ENCODE measurements around the gene SH3D21.

Gene SH3D21

DNA sequence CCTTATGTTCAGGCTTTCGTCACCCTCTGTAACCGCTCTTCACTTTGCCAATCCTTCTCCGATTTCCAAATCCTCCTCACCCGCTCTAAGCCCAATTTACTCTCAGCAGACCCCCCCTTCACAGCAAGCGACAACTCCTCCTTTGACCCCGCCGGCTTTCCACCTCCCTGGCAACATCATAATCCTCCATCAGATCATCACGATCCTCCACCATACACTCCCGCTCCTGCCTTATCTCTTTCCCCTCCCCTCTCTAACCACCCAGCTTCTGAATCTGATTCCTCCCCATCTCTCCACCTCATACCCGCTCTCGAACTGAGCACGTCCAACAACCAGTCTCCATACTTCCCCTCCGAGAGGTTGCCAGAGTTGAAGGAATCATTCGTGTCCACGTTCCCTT lies 24.8 kb downstream of the SH3D21 start:
- peak; percentile 50 for DNase-seq (ENCODE audit: low read depth)

DNA sequence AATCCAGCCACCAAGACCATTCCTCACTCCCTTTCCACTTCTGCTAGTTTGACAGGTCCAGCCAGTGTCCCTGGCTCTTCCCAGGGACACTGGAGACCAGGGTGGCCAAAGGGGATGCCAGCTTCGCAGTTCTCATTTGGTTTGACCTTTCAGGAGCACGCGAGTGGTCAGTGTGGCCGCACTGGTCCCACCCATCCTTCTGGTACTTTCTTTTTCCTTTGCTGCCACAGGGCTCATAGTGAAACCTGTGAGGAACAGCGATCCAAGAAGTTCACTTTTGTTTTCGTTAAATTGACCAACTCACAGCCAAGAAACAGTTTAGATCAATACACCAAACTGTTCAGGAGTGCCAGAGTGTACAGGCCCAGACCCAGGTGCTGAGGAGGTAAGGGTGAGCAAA lies 31.7 kb downstream of the SH3D21 start:
- DNase-seq (ENCODE audit: low read depth): no peak

DNA sequence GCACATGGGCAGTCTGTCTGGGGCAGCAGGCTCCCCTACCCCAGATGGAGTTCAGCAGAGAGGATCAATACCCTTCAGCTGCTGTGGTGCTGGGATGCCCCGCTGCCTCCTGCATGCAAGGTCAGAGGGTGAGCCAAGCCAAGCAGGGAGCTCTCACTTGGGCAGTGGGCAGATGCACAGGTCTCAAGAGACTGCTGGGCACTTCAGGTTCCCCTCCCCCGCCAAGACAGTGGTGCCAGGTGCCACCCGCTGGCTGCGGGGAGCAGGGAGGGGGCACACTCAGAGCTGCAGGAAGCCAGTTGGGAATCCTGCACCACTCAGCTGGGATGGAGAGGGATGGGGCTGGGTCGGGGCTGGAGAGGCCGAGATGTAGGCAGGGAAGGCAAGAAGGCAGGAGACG lies 33.0 kb downstream of the SH3D21 start:
- DNase-seq (ENCODE audit: low read depth): no peak

DNA sequence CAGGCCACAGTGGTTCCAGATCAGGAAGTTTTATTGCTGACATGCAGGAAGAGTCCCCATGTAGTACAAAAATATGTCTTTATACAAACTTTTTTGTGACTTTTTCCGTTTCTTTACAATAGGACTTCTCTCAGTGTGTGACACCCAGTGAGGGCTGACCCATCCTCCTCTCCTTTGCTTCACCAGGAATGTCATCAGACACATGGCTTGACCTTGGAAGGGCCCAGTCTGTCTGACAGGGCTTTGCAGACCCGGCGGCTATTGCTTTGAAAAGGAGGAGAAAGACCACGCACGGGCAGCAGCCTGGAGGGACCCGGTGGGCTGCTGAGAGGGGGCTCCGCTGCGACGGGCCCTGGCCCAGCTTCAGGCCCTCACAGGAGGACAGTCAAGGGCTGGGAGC lies 33.4 kb downstream of the SH3D21 start:
- DNase-seq (ENCODE audit: low read depth): no peak

DNA sequence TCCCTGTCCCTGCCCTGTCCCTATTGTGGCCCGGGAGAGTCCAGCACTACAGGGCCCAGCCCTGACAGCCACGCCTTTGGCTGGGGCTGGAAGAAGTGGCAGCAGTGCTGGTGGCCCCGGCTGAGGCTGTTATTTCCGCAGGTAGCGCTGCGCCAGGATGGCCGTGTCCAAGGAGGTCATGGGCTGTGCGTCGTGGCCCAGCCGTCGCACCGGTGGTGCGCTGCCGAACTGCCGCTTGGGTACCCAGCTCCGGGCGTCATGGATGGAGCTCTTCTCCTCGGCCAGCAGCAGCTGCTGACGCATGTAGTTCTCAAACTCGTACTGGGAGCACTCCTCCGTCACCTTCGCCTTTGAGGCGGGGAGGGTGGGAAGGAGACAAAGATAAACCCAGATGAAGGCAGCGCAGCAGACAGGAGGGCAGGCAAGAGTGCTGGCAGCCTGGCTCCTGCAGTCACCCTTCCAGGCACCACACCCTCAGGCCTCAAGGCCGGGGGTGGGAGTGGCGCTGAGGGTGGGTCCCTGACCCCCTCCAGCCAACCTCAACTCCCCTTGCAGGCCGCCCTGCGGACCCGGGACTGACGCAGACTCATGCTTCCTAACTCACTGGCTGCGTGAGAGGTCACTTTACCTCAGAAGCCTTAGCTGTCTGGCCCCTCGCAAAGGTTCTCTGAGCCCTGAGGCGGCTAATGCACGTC lies 35.6 kb downstream of the SH3D21 start:
- no peak for DNase-seq (ENCODE audit: low read depth)

DNA sequence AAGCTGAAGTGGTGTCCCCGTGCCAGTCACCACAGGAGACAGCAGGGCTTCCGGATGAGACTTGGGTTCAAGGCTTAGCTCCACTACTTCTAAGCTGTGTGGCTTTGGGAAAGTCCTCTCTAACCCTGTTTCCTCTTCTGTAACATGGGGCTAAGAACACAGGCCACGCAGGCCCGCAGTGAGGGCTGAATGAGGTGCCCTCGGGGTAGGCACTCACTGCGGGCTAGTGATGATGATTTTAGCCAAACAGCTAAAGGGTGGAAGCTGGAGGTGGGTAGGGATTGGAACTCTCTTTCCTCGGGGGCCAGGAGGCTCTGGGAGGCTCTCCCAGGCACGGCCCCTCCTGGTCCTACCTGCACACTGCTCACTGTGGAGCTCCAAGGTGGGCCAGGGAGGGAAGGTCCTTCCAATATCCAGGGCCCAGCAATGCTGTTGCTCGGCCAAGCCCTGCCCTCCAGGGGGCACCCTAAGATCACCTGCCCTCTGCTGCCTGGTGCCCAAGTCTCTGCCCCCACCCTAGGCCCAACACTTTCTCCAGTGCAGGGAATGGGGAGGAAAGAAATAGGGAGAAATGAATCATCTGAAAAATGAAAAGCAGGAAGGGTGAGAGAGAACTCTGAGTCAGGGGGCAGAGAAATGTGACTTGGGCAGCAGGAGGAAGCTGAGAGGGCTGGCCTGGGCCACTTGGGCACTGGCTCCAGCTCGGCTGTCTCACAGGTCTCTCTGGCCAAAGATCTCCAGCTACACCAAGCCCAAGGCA lies 36.4 kb downstream of the SH3D21 start:
- peak; percentile 58 for DNase-seq (ENCODE audit: low read depth)

DNA sequence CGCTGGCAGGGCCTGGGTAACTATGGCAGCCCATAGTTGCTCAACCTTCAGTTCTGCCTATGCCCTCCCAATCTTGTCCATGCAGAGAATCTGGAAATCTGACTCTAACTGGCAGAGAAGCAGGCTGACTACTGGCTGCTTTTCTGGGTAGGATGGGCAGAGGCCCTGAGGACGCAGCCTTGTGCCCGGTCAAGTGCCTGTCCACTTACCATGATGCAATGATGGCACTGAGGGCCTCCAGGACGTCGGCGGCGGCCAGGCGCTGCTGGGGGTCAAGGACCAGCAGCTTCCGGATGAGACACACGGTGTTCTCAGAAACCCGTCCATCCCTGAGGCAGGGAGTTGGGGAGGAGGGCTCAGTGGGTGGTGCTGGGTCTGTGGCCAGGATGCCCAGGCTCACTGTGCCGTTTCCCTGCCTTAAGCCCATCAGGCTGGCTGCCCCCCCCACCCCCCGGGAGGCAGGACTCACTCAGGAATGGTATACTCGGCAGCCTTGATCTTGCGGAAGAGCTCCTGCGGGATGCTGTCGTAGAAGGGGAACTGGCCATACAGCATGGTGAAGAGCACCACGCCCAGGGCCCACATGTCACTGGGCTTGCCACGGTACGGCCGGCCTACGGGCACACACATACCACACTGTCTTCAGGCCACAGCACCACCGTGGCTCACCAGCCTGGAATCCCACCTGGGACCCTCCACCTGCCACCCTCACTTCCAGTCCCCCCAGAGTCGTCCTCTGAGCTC lies 37.7 kb downstream of the SH3D21 start:
- peak; percentile 44 for DNase-seq (ENCODE audit: low read depth)

DNA sequence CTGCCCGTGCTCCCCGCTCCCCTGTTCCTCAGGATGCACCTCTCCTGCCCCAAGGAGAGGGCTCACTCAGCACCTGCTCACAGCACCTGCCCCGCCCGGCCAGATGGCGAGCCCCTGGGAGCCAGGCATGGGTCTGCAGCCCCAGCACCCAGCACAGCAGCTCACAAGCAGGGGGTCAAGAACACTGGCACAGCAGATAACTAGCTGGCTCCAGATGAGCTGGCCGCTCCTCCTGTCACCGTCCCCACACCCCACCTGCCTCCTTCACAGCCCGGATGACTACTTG lies 38.2 kb downstream of the SH3D21 start:
- DNase-seq (ENCODE audit: low read depth): no peak

DNA sequence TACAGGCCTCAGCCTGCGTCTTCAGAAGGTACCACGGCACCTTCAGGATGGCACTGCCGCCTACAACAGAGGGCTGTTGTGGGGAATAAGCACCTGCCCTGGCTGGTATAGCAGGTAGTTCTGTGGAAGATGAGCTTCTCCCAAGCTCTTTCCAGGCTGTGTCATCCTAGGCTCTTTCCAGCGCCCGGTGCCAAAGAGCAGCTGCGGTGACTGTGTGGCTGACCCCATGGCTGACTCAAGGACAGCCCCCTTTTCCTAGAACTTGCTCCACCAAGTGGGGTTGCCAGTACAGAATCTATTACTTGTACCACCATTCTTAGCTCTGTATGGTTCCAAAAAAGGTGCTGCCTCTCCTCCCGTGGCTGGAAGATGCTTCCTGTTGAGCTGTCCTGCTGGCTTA lies 39.2 kb downstream of the SH3D21 start:
- no peak for DNase-seq (ENCODE audit: low read depth)

DNA sequence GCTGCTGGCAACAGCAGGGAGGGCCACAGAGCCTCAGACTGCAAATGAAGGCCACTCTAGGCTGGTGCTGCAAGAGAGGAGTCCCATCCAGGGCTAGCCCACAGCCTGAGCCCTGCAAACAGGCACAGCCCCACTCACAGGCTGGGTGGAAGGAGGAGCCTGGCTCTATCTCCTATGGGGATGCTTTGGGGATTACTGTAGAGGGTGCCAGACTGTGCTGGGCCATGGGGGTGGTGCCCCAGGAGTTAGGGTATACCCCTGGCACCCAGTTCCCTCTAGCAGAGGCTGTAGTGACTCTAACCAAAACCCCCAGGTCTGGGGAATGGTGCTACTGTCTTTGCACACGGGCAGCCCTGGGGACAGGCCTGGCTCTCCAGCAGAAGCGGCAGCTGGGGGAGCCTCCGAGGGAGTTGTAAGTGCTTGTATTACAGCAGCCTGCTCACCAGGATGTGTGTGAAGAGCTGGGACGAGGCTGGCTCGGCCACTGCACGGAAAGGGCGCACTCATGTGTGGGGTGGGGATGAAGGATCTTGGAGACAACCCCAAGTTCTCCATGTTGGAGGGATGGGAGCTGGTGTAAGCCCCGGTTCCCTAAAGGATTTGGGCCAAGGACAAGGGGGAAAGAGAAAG lies 40.7 kb downstream of the SH3D21 start:
- no peak for DNase-seq (ENCODE audit: low read depth)

DNA sequence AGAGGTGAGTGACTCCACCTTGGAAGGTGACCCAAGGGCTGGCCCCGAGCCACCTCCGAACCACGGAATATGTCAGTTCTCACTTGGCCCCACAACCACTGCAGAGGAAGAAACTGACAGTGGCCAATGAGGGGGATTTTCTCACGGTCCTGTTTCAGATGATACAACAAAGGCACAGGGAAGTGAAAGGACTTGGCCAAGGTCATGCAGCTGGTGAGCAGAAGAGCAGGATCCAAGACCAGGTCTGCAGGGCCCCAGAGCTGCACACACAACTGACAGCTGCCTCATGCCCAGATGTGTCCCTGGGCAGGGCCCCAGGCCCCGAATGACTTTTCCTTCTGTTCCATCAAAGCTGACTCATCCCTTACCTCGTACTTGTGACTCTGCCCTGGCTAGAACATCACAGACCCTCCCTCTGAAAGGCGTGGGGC lies 43.1 kb downstream of the SH3D21 start:
- no peak for DNase-seq (ENCODE audit: low read depth)

DNA sequence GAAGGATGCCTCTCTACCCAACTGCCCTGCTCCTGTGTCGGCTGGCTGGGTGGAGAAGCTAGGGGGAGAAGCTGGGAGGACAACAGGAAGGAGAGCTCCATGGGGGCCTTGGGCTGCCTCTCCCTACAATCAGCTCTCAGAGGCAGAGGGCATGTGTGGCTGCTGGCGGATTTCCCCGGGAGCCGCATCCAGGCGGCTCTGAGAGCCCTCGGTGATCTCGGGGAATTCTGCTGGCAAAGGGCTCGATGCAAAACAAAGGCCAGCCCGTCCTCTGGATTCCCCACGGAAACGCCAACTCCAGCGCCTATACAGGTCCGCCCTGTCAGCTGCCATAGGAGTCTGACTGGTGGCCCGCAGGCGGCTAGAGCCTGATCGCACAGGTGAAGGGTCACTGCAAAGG lies 43.7 kb downstream of the SH3D21 start:
- DNase-seq (ENCODE audit: low read depth): peak; percentile 55

DNA sequence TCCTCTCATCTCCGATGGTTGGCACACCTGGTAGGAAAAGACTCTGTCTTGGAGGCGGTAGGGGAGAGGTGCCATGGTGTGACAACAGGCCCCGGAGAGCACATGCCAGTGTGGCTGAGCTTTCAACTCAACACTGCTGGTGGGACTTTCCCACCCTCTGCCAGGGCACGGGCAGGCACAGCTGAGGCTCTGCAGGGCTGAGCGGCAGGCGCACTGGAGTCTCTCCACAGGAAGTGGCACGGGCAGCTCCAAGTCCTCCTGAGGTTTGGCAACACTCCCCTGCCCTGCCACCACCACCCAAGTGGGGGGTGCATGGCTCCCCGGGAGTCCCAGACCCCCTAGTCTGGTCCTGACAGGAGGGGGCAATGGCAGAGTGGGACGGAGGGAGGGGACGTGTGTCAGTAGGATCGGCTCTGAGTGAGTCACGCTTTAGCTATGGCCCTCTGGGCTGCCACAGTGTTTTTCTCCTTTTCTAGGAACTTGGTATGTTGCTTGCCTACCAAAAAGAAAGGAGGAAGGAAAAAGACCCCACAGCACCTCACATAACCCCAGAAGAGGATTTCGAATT lies 44.6 kb downstream of the SH3D21 start:
- peak; percentile 84 for DNase-seq (ENCODE audit: low read depth)

DNA sequence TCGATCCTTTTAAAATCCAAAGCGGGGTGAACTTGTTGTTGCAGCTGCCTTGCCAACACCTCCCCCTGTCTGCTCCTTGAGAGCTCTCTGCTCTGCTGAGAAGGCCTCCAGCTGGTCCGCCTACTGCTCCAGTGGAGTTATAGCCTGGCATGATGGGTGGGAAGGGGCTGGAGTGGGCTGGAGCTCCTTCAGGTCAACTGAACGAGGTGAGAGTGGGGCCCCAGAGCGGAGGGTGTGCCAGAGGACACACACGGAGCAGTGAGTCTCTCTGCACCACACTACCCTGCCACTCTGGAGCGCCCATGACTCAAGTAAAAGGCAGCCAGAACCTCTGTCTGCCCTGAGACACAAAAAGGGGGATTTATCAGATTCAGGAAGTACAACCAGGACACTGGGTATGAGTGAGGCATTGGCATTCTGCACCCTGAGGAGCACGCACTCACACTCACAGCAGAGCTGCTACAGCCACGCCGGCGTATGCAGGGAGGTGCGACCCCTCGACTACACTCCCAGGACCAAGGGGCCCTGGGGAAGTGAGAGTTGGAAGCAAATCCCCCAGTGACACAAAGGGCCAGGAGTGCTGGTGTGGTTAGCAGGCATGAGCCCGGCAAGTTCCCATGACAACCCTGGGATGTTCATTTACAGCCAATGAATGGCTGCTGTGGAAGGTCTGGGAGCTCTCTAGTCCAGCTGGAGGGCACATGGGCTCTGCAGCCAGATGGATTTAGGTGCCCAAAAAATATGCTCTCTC lies 45.2 kb downstream of the SH3D21 start:
- DNase-seq (ENCODE audit: low read depth): peak; percentile 84

DNA sequence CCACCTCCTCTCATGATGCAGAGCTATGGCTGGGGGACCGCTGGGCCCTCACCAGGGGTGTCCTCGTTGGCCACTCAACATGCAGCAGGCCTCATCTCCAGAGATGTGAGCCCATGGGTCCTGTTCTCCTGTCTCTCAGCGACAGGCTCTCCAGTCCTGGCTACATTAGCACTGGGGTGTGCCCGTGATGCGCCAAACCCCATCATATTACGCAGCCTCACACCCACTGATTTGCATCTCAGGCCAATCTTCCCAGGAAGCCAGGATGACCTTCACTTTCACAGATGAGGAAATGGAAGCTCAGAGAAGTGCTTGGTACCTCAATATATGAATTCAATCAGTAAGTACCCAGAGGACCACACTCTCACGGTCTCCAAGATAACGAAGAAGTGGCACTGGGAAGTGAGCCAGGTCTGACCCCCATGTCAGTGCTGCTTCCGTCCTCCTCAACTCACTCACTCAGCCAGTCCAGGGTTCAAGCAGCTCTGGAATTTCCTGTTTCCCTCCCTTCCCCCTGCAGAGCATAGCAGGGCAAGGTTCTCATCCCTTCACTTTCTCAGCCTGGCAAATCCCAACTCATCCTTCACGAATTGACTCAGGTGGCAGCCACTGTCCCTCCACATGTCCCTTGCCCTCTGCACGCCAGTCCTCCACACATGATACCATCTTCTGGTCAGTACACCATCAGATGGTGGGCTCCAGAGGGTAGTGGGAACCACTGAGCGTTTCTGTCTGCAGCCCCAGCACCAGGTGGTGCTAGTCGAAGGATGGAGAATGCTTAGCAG lies 46.1 kb downstream of the SH3D21 start:
- DNase-seq (ENCODE audit: low read depth): no peak

DNA sequence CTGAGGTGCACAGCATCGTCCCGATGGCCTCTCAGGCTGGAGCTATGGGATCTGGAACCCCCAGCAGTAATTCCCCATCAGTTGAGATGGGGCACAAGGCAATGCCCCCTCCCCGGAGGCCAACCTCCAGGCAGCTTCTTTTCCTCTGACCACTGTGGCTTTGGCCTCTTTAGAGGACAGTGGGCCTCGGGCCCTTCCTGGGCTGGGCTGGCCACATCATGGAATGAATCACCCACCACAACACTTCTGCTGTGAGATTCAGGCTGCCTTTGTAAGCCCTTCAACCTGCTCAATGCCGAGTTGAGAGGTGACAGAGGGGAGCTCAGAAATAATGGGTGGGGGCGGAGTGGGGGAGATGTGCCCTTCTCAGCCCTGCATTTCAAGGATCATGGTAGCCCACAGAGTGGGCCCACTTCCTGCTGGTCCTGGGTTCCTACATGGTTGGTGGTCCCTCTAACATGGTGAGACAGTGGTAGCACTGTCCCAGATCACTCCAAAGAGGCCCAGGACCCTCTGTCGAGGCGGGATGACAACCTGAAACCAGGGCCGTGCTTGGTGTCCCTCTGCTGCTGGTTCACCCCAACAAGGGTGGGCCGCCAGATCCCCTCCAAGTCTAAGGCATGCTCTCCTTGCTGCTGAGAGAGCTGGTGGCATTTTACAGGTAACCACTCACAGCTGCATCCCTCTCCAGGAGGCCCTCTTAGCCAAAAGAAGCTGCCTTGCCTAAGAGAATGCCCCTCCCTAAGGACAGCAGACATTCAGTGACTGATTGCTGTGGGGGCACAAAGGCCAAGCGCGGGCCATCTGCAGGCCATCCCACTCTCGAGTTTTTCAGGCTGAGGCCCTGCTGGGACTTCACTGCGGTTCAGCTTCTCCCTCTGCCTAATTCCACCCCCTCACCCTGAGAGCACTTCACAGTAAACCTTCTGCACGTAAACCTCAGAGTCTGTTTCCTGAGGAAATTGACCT lies 47.0 kb downstream of the SH3D21 start:
- DNase-seq (ENCODE audit: low read depth): no peak

DNA sequence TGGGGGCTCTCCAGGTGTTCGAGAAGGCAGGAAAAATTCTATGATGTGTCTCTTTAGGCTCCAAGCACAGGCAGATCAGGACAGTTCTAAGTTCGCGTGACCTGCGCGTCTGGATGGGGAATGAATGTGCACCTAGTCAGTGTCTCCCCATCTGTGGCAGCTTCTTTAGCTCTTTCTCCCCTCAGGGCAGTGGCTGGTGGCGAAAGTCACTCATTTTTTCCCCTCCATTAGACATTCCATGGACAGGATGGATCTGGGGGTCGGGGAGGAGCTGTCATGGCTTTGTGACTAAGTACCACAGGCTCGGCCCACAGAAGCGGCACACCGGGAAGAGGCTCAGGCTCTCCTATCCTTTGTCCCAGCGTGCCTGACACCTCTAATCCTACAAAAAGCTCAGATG lies 48.3 kb downstream of the SH3D21 start:
- no peak for DNase-seq (ENCODE audit: low read depth)

DNA sequence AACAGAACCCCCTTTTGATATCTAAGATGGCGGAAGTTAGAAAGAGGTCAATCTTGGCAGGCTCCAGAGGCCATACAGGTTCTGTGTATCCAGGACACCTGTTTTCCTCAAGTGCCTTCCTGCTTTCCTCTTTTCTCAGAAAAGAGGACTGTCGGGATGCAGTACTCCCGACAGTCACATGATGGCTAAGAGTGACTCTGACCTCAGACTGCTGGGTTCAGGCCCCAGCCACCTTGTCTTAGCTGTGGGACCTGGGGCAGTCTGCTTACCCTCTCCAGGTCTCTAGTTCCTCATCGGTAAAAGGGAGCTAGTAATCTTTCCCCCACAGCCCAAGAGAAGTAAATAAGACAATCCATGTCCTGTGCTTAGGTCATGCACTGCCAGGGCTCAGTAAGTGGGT lies 49.6 kb downstream of the SH3D21 start:
- DNase-seq (ENCODE audit: low read depth): no peak

DNA sequence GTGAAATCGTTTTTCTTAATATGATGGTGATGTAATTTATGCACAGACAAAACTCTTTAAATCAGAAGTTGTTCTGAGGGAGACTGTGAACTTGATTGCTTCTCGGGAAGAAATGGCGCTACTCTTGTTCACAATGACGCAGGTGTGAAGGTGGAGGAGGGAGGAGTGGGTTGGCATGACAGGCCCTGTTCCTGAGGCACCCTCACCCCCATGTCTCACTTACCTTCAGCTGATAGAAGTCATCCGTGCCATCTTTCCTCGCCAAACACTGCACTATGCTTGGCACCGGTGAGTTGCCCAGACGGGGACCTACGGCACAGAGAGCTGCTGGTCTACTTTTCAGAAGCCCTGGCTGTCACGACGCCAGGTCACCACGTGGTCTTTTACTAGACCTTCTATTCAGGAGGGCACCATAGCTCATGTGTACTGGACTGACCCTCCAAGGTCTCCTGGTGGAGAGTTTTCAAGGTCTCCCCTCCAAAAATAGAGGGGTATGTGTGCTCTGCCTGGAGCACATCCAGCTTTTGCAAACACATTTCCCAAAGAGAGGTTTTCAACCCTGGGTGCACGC lies 52.4 kb downstream of the SH3D21 start:
- DNase-seq (ENCODE audit: low read depth): no peak

Measured in fibroblast of gingiva (primary cell).